ENCODE results near the gene CDH2.

- TF ChIP-seq POLR2A (IDR thresholded peaks at IDR 0.05) (no peak), CTCF (IDR thresholded peaks at IDR 0.05) (no peak), POLR2AphosphoS5 (IDR thresholded peaks at IDR 0.05) (no peak)
Observed at GRCh38 chr18:28045176-28045810, 131.6 kb downstream of the CDH2 start.

Measured in transverse colon (tissue), 4 donors.